ENCODE data around the gene HES1. TPM values are rescaled to one million over a fixed set of nuclear protein-coding genes. Genes with fewer than 3 reads are reported as not detected.

HES1 gene
- total and polyA plus RNA-seq, 9 of the 15 experiments (the other 6 are each of a cell fraction or from before 2014, with no cell fraction given), result 3.4 to 37.0 (median 19.3) TPM

- TF ChIP-seq ARID4B (CRISPR knock-in tag; IDR thresholded peaks at IDR 0.05) (no peak), XRCC5 (IDR thresholded peaks at IDR 0.05; ENCODE audit: low read depth, low read length) (0 out of 2 replicates have a peak, but pooled peaks have one; percentile 18), ZNF639 (CRISPR knock-in tag; conservative IDR thresholded peaks at IDR 0.05 in 1 of 2, IDR thresholded peaks at IDR 0.05 in 1 of 2) (no peak), POLR3G (IDR thresholded peaks at IDR 0.05; ENCODE audit: extremely low read depth, insufficient read length, insufficient replicate concordance) (no peak), ZKSCAN3 (CRISPR knock-in tag; IDR thresholded peaks at IDR 0.05) (no peak), ZNF75A (CRISPR knock-in tag; IDR thresholded peaks at IDR 0.05) (0 out of 2 replicates have a peak, but pooled peaks have one; percentile 11), ZMIZ1 (IDR thresholded peaks at IDR 0.05; ENCODE audit: low read depth in 2 of 2, low read length in 2 of 2) (peak in 1 of 2 experiments; percentile 76; a peak in 2 of 4 replicates), TFAP4 (CRISPR knock-in tag; IDR thresholded peaks at IDR 0.05; ENCODE audit: borderline replicate concordance) (peak; percentile 65; the same call in 1 of the 2 replicates), ASH1L (IDR thresholded peaks at IDR 0.05; ENCODE audit: borderline replicate concordance, low read depth, partially characterized antibody) (peak; percentile 80), ZNF347 (CRISPR knock-in tag; IDR thresholded peaks at IDR 0.05; ENCODE audit: low read depth) (no peak), CREB1 (IDR thresholded peaks at IDR 0.05) (peak; percentile 58), CREB1 (CRISPR knock-in tag; IDR thresholded peaks at IDR 0.05) (0 out of 2 replicates have a peak, but pooled peaks have one; percentile 24), SMARCA4 (IDR thresholded peaks at IDR 0.05) (no peak; the same call in 1 of the 2 replicates)
- TF ChIP-seq, protein P1, sequence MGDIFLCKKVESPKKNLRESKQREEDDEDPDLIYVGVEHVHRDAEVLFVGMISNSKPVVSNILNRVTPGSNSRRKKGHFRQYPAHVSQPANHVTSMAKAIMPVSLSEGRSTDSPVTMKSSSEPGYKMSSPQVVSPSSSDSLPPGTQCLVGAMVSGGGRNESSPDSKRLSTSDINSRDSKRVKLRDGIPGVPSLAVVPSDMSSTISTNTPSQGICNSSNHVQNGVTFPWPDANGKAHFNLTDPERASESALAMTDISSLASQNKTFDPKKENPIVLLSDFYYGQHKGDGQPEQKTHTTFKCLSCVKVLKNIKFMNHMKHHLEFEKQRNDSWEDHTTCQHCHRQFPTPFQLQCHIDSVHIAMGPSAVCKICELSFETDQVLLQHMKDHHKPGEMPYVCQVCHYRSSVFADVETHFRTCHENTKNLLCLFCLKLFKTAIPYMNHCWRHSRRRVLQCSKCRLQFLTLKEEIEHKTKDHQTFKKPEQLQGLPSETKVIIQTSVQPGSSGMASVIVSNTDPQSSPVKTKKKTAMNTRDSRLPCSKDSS (IDR thresholded peaks at IDR 0.05; ENCODE audit: low read depth, partially characterized antibody), result no peak
Observed at GRCh38 chr3:194135806-194136518, at the start of gene HES1 (continued).
